HEK293T (cell line): ENCODE data around the gene PHAF1.
"Not testable (repeated sequence)": the region's sequence is repeated elsewhere in the genome, so short reads cannot be mapped to it uniquely, and the experiment has no call there.

Source experiments
- CTCF ChIA-PET: fragments of 350-600 bp; formaldehyde crosslinking; extraction: SDS; loops from one replicate; lab custom pipeline; 2021; ENCODE audit warnings: antibody characterized with exemption, inconsistent platforms; lab: Yijun Ruan, JAX
- POLR2A ChIA-PET: fragments of 350-600 bp; formaldehyde crosslinking; extraction: SDS; loops from one replicate; lab custom pipeline; 2020; ENCODE audit warnings: antibody characterized with exemption, inconsistent platforms; lab: Yijun Ruan, JAX
- DNase-seq: peaks from one replicate; pipeline ENCODE4 v3.0.0; 2012; ENCODE audit warnings: mixed read lengths; ENCODE audit errors: extremely low spot score
- ARNT ChIP-seq: fragments of 450-650 bp; IDR thresholded peaks from 2 replicates; pipeline ENCODE4 v1.6.1; 2017; ENCODE audit warnings: mild to moderate bottlenecking
- BHLHE40 ChIP-seq: fragments of 450-650 bp; IDR thresholded peaks from 2 replicates; pipeline ENCODE4 v1.6.1; 2016; ENCODE audit warnings: mild to moderate bottlenecking, moderate library complexity, borderline replicate concordance
- CTBP1 ChIP-seq: fragments of 450-650 bp; IDR thresholded peaks from 2 replicates; pipeline ENCODE4 v1.6.1; 2016; ENCODE audit warnings: borderline replicate concordance
- ELF4 ChIP-seq: fragments of 450-650 bp; IDR thresholded peaks from 2 replicates; pipeline ENCODE4 v1.6.1; 2017; ENCODE audit warnings: antibody characterized with exemption
- FOXA1 ChIP-seq: fragments of 450-650 bp; IDR thresholded peaks from 2 replicates; pipeline ENCODE4 v1.6.1; 2016; ENCODE audit warnings: mild to moderate bottlenecking
- FOXK2 ChIP-seq: fragments of 450-650 bp; IDR thresholded peaks from 2 replicates; pipeline ENCODE4 v1.6.1; 2016; ENCODE audit warnings: mild to moderate bottlenecking
- FOXM1 ChIP-seq: fragments of 450-650 bp; IDR thresholded peaks from 2 replicates; pipeline ENCODE4 v1.6.1; 2017; ENCODE audit warnings: mild to moderate bottlenecking, borderline replicate concordance
- HDGF ChIP-seq: fragments of 450-650 bp; IDR thresholded peaks from 2 replicates; pipeline ENCODE4 v1.6.1; 2017; ENCODE audit warnings: antibody characterized with exemption, borderline replicate concordance
- L3MBTL2 ChIP-seq: fragments of 450-650 bp; conservative IDR thresholded peaks from 2 replicates; pipeline ENCODE4 v1.6.1; 2016; ENCODE audit warnings: mild to moderate bottlenecking
- LEF1 ChIP-seq: fragments of 450-650 bp; IDR thresholded peaks from 2 replicates; pipeline ENCODE4 v1.6.1; 2017; ENCODE audit warnings: mild to moderate bottlenecking, borderline replicate concordance
- NFRKB ChIP-seq: fragments of 450-650 bp; IDR thresholded peaks from 2 replicates; pipeline ENCODE4 v1.6.1; 2016; ENCODE audit warnings: mild to moderate bottlenecking, moderate library complexity
- PKNOX1 ChIP-seq: fragments of 450-650 bp; IDR thresholded peaks from 2 replicates; pipeline ENCODE4 v1.6.1; 2016
- SP1 ChIP-seq: fragments of 450-650 bp; IDR thresholded peaks from 2 replicates; pipeline ENCODE4 v1.6.1; 2017
- SUZ12 ChIP-seq: fragments of 450-650 bp; IDR thresholded peaks from 2 replicates; pipeline ENCODE4 v1.6.1; 2016; ENCODE audit warnings: mild to moderate bottlenecking
- TARDBP ChIP-seq: fragments of 450-650 bp; IDR thresholded peaks from 2 replicates; pipeline ENCODE4 v1.6.1; 2016
- ZNF384 ChIP-seq: fragments of 450-650 bp; IDR thresholded peaks from 2 replicates; pipeline ENCODE4 v1.6.1; 2016

PHAF1 gene

GRCh38 chr16:67115639-67116038 is 5.9 kb downstream of the PHAF1 start:
- DNase-seq = no peak
- POLR2A ChIA-PET = interaction anchor here (1.1 kb wide), 1 partner anchor 88 kb away, joined by 3 read pairs; no protein-coding TSS in a partner anchor
- CTCF ChIA-PET = interaction anchor here (0.8 to 1.1 kb wide), 3 partner anchors 14 to 93 kb away, joined by 3 to 4 read pairs (median 3); no protein-coding TSS in a partner anchor
- TF ChIP-seq FOXM1 (no peak), SP1 (no peak), FOXA1 (no peak), CTBP1 (no peak), L3MBTL2 (no peak), PKNOX1 (no peak)

- no peak for DNase-seq
- ChIA-PET CTCF (interaction anchor here (0.9 kb wide), 1 partner anchor 15 kb away, joined by 4 read pairs; no protein-coding TSS in a partner anchor), POLR2A (interaction anchor here (1.1 kb wide), 1 partner anchor 89 kb away, joined by 3 read pairs; no protein-coding TSS in a partner anchor)
- TF ChIP-seq ZNF384 = no peak
- TF ChIP-seq LEF1 = no peak
- no peak for TF ChIP-seq HDGF
- no peak for TF ChIP-seq FOXM1
- TF ChIP-seq L3MBTL2 = no peak
- no peak for TF ChIP-seq SP1
- no peak for TF ChIP-seq FOXA1
- no peak for TF ChIP-seq ARNT
- no peak for TF ChIP-seq PKNOX1
- TF ChIP-seq NFRKB = no peak
- TF ChIP-seq BHLHE40 = no peak
- TF ChIP-seq CTBP1 = no peak
- TF ChIP-seq FOXK2 = no peak
- TF ChIP-seq ELF4 = no peak
- TF ChIP-seq SUZ12 = no peak
- TF ChIP-seq TARDBP = no peak
These were observed 6.9 kb downstream of the PHAF1 start for GRCh38 chr16:67116388-67117311.

- POLR2A ChIA-PET = no interaction called here
- CTCF ChIA-PET = no interaction called here
- no peak for DNase-seq
- TF ChIP-seq FOXK2 (no peak), ZNF384 (0 out of 2 replicates have a peak, but pooled peaks have one; percentile 13)
These were observed 8.0 kb downstream of the PHAF1 start for GRCh38 chr16:67117716-67118115.

GRCh38 chr16:67120025-67120424 is 10.3 kb downstream of the PHAF1 start:
- ChIA-PET POLR2A (no interaction called here), CTCF (no interaction called here)

GRCh38 chr16:67122799-67123198 is 13.1 kb downstream of the PHAF1 start:
- DNase-seq, POLR2A ChIA-PET, CTCF ChIA-PET: not testable (repeated sequence)

More at GRCh38 chr16:67120025-67120424, 10.3 kb downstream of the PHAF1 start:
- DNase-seq = no peak
- TF ChIP-seq ARNT = no peak
- no peak for TF ChIP-seq SP1
- TF ChIP-seq BHLHE40 = no peak
- TF ChIP-seq PKNOX1 = no peak
- no peak for TF ChIP-seq TARDBP
- TF ChIP-seq ELF4 = no peak
- TF ChIP-seq LEF1 = no peak
- TF ChIP-seq ZNF384 = no peak

- TF ChIP-seq ELF4 (no peak), LEF1 (no peak), FOXA1 (no peak), FOXM1 (no peak), HDGF (no peak), TARDBP (no peak), FOXK2 (no peak), ZNF384 (no peak), PKNOX1 (no peak), SP1 (no peak), NFRKB (no peak), ARNT (no peak), SUZ12 (no peak), BHLHE40 (no peak), L3MBTL2 (no peak), CTBP1 (no peak)
- POLR2A ChIA-PET = no interaction called here
- CTCF ChIA-PET = interaction anchor here (1.2 kb wide), 1 partner anchor 9 kb away, joined by 3 read pairs; no protein-coding TSS in a partner anchor
- no peak for DNase-seq
These were observed 18.7 kb downstream of the PHAF1 start for GRCh38 chr16:67128417-67128816.
